ES-I3 (cell line): Measurements from ENCODE around the gene GBA2.

ENCODE experiments used
- H3K36me3 ChIP-seq: 2 replicates; pipeline ENCODE4 v1.6.1; 2013; ENCODE audit warnings: mild to moderate bottlenecking, low read length, control low read depth, moderate library complexity; ENCODE audit not compliant: insufficient read depth
- H3K4me1 ChIP-seq: 2 replicates; pipeline ENCODE4 v1.6.1; 2013; ENCODE audit warnings: mild to moderate bottlenecking, control low read depth, low read length; ENCODE audit not compliant: insufficient read depth
- H3K9ac ChIP-seq: 2 replicates; pipeline ENCODE4 v1.6.1; 2013; ENCODE audit warnings: low read depth, mild to moderate bottlenecking, low read length, moderate library complexity
- H3K9me3 ChIP-seq: 2 replicates; pipeline ENCODE4 v1.6.1; 2013; ENCODE audit warnings: mild to moderate bottlenecking, low read length, moderate library complexity; ENCODE audit not compliant: control insufficient read depth, insufficient read depth

GBA2 gene

GRCh38 chr9:35695943-35696401 lies 53.1 kb downstream of the GBA2 start:
- Histone ChIP-seq H3K36me3 (peaks cover 15% of the 10 kb centered on the region), H3K4me1 (no peaks in the 10 kb centered on the region), H3K9me3 (no peaks in the 10 kb centered on the region), H3K9ac (no peak overlapping the region)

DNA sequence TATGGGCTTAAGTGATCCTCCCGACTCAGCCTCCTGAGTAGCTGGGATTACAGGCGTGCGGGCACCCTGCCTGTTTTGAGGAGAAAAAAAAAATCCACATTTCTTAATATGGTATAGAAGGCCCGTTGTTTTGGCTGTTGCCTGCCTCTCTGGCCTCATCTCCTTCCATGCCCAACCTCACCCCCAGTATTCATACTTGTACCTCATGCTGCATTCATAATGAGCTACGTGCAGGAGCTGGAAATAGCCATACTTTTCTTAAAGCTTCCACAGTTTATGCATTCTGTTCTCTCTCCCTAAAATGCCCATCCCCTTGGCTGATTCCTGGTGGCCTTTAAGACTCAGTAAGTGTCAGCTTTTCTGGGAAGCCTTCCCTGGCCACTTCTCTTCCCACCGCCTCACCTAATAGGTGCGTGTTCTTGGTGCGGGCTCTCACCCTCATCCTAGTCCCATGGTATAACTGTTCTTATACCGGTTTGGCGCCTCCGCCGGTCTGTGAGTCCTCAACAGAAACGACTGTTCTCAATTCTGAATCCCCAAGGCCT lies 57.2 kb downstream of the GBA2 start:
- H3K9ac ChIP-seq = peak overlapping the region; percentile 60; the same call in 1 of the 2 replicates
- H3K4me1 ChIP-seq = peaks cover 6% of the 10 kb centered on the region; the same call in 1 of the 2 replicates
- 0 out of 2 replicates have a peak, but pooled peaks cover 3% of the 10 kb centered on the region for H3K36me3 ChIP-seq
- no peaks in the 10 kb centered on the region for H3K9me3 ChIP-seq

DNA sequence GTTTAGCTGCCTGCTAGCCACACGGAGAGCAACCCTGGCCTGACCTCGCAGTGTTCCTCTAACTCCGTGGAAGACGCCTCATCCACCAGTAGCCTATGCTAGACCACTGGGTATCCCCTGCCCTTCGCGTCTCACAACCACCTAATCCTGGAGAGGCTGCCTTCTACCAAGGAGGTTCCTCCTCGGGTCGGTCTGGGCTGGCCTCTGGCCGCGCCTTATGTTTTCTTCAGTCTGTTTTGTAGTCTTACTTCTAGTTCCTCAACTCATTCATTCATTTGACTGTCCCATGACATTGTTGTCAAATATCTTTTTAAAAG lies 57.7 kb downstream of the GBA2 start:
- Histone ChIP-seq H3K4me1 (peaks cover 6% of the 10 kb centered on the region; the same call in 1 of the 2 replicates), H3K36me3 (0 out of 2 replicates have a peak, but pooled peaks cover 6% of the 10 kb centered on the region), H3K9me3 (no peaks in the 10 kb centered on the region), H3K9ac (peak overlapping the region; percentile 60; the same call in 1 of the 2 replicates)

DNA sequence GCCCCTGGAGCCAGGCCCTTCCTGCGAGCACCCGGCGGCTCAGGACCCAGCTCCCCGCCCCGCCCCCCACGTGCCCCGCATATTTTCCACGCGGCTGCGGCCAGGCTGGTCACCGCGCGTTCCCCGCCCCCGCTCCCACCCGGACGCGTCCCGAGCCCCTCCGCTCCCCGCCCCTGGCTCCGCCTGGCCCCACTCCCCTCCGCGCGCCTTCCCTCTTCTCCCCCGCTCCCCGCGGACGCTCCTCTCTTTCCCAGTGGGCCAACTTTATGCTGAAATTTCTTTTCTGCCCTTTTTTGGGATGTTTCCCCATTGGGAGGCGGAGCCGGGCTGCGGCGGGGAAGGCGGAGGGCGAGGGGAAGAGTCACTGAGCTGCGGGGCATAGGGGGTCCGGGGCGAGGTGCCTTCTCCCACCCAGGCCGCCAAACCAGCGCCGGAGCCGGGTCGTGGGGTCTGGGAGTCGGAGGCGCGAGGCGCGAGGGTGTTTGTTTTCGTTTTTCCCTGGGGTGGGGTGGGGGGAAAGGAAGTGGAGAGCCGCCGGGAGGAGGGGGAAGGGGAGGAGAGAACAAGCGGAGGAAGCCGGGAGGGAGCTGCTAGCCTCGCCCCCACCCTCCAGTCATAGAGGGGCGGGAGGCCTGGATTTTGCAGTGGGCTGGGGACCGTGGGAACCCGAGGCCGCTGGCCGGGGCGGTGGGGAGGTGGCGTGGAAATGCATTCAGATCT lies 58.3 kb downstream of the GBA2 start:
- Histone ChIP-seq H3K9ac (peak overlapping the region; percentile 60; the same call in 1 of the 2 replicates), H3K36me3 (0 out of 2 replicates have a peak, but pooled peaks cover 6% of the 10 kb centered on the region), H3K9me3 (no peaks in the 10 kb centered on the region), H3K4me1 (peaks cover 6% of the 10 kb centered on the region; the same call in 1 of the 2 replicates)

DNA sequence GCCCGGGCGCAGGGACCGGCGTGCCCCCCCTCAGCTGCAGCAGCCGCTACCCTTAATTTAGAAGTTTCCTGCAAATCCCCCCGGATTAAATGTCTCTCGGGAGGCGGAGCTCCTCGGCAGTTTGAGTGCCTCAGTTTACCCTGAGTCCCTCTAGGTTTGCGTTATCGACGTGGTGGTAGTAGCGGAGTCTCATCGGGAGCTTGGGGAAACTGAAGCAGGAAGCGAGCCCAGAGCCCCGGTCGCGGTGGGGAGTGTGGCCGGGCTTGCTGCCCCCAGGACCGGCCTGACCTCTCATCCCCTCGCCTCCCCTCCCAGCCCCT lies 58.8 kb downstream of the GBA2 start:
- 0 out of 2 replicates have a peak, but pooled peaks cover 10% of the 10 kb centered on the region for H3K36me3 ChIP-seq
- peaks cover 6% of the 10 kb centered on the region; the same call in 1 of the 2 replicates for H3K4me1 ChIP-seq
- peak overlapping the region; percentile 60 for H3K9ac ChIP-seq
- H3K9me3 ChIP-seq = no peaks in the 10 kb centered on the region

GRCh38 chr9:35689542-35690293 lies 59.3 kb downstream of the GBA2 start, which contains the start of gene TPM2:
TPM2 (minus strand) TSS chr9:35689925; CDS start chr9:35689817, 108 bp downstream.
- Histone ChIP-seq H3K36me3 (0 out of 2 replicates have a peak, but pooled peaks cover 10% of the 10 kb centered on the region), H3K9me3 (no peaks in the 10 kb centered on the region), H3K9ac (peak within 1 kb of the TSS; percentile 60), H3K4me1 (peaks cover 6% of the 10 kb centered on the region; the same call in 1 of the 2 replicates)

- Histone ChIP-seq H3K9ac (peak overlapping the region; percentile 60), H3K9me3 (no peaks in the 10 kb centered on the region), H3K4me1 (peaks cover 6% of the 10 kb centered on the region; the same call in 1 of the 2 replicates), H3K36me3 (peaks cover 13% of the 10 kb centered on the region)
These were observed 60.2 kb downstream of the GBA2 start for GRCh38 chr9:35688558-35689541.

- Histone ChIP-seq H3K9ac (no peak overlapping the region), H3K36me3 (peaks cover 13% of the 10 kb centered on the region), H3K9me3 (no peaks in the 10 kb centered on the region), H3K4me1 (peaks cover 6% of the 10 kb centered on the region; the same call in 1 of the 2 replicates)
These were observed 61.0 kb downstream of the GBA2 start for GRCh38 chr9:35687972-35688557.

- no peaks in the 10 kb centered on the region for H3K9me3 ChIP-seq
- peaks cover 6% of the 10 kb centered on the region; the same call in 1 of the 2 replicates for H3K4me1 ChIP-seq
- no peak overlapping the region for H3K9ac ChIP-seq
- H3K36me3 ChIP-seq = peaks cover 13% of the 10 kb centered on the region
These were observed 61.7 kb downstream of the GBA2 start for GRCh38 chr9:35687306-35687705.
